Activated CD4-positive, alpha-beta memory T cell treated with anti-CD3 and anti-CD28 coated beads, Interleukin-2, amount 10 ng/mL, durations not matched to agents 7 days and 5 days (primary cell): ENCODE results near the gene ETF1. TPM values are rescaled to one million over a fixed set of nuclear protein-coding genes. Genes with fewer than 3 reads are reported as not detected.

Source experiments
- CTCF ChIA-PET: fragments of 350-600 bp; sonication (Branson Sonifier 250); formaldehyde crosslinking; loops from one replicate; lab custom pipeline; 2021; ENCODE audit warnings: antibody characterized with exemption, inconsistent platforms; lab: Charles Lee
- POLR2A ChIA-PET: fragments of 350-600 bp; sonication (Branson Sonifier 250); formaldehyde crosslinking; loops from one replicate; lab custom pipeline; 2021; ENCODE audit warnings: antibody characterized with exemption; lab: Charles Lee
- DNase-seq: peaks from one replicate; pipeline ENCODE4 v3.0.0-alpha.2; 2020
- H3K27ac Mint-ChIP-seq: one replicate; pipeline ENCODE4 v1.8.0; 2021; ENCODE audit warnings: mild to moderate bottlenecking, mixed read lengths
- H3K27me3 Mint-ChIP-seq: one replicate; pipeline ENCODE4 v1.8.0; 2021; ENCODE audit warnings: mixed read lengths
- H3K36me3 Mint-ChIP-seq: one replicate; pipeline ENCODE4 v1.8.0; 2021; ENCODE audit warnings: low read depth, mixed read lengths
- H3K4me1 Mint-ChIP-seq: one replicate; pipeline ENCODE4 v1.8.0; 2021; ENCODE audit warnings: mixed read lengths
- H3K4me3 Mint-ChIP-seq: one replicate; pipeline ENCODE4 v1.8.0; 2021; ENCODE audit warnings: mild to moderate bottlenecking, mixed read lengths
- H3K9me3 Mint-ChIP-seq: one replicate; pipeline ENCODE4 v1.8.0; 2021; ENCODE audit warnings: mixed read lengths
- total RNA-seq, 2 experiments: library from RNA; stranded (reverse); gene quantifications; one replicate each; pipeline ENCODE4 v1.2.3, GENCODE V29; 2021

The ETF1 gene
- total RNA-seq, 2 experiments from 2014 or later, result 77.5 to 81.7 TPM

DNA sequence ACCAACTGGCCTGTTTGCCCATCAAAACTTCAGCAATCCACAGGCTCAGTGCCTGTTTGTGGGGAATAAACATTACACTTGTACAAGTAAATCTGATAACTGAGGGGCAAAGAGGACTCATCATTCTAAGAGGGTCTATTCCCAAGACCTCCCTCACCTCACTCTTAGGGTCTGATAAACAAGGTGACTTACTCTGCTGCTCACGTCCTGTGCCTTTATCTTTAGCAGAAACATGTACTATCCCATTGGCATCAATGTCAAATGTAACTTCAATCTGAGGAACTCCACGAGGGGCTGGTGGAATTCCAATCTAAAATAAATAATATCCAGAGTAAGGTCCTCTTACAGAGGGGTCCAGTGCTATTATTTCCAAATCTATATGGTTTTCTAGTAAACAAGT is 14.6 kb upstream of the ETF1 start:
- peaks cover 81% of the 10 kb centered on the region for H3K36me3 Mint-ChIP-seq
- no peaks in the 10 kb centered on the region for H3K27me3 Mint-ChIP-seq
- no peak overlapping the region for H3K4me3 Mint-ChIP-seq
- ChIA-PET CTCF (interaction anchor here (1.7 kb wide), 1 partner anchor 10 kb away, joined by 4 read pairs; no protein-coding TSS in a partner anchor), POLR2A (interaction anchor here (1.4 to 2.1 kb wide), 2 partner anchors 10 to 14 kb away, joined by 4 to 9 read pairs; partner anchors contain the start of gene ETF1)
- H3K4me1 Mint-ChIP-seq, result peaks cover 15% of the 10 kb centered on the region
- no peaks in the 10 kb centered on the region for H3K9me3 Mint-ChIP-seq
- no peak for DNase-seq
- no peak overlapping the region for H3K27ac Mint-ChIP-seq

DNA sequence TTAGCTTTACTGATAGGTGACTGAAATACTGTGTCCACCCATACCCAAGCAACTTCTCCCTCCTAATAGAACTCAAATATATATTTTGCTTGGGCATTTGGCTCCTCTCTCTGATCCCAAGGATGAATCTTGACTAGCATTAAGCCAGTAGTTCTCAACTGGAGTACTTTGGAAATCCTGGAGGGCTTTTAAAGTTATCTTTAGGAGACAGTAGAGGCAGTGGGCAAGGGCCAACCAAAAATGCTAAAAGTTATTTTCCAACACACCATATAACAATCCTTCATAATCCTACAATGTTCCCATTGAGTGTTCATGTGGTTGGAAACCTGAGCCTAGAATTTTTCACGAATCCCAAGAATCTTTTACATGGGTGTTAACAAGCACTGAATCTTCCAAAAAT is 11.1 kb upstream of the ETF1 start:
- Mint-ChIP-seq H3K27me3 (no peaks in the 10 kb centered on the region), H3K9me3 (no peaks in the 10 kb centered on the region), H3K36me3 (peaks cover 67% of the 10 kb centered on the region), H3K4me3 (no peak overlapping the region), H3K27ac (no peak overlapping the region), H3K4me1 (peaks cover 3% of the 10 kb centered on the region)
- no peak for DNase-seq
- ChIA-PET CTCF (no interaction called here), POLR2A (interaction anchor here (1.2 to 5.3 kb wide), 2 partner anchors 11 kb away, joined by 3 to 55 read pairs; partner anchors contain the start of gene ETF1)

DNA sequence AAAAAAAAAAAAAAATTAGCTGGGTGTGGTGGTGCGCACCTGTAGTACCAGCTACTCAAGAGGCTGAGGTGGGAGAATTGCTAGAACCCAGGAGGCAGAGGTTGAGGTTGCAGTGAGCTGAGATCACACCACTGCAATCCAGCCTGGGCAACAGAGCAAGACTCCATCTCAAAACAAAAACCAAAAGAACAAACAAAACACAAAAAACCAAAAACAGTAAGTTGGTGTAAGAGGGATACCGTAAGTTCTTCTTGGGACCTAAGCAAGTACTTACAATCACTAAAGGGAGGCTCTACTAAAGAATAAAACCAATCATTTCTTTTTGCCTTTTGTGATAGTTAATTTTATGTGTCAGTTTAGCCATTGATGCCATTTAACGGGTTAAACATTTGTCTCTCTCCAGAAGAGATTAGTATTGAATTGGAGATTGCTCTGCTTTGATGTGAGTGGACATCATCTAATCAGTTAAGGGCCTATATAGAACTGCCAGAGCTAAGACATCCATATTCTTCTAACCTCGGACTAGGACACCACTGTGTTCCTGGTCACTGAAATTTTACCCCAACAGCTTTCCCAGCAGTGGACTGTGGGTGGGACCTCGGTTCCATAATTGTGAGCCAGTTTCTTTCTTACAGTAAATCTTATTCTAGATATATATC is 10.5 kb upstream of the ETF1 start:
- no peak for DNase-seq
- ChIA-PET POLR2A (interaction anchor here (0.5 to 5.3 kb wide), 5 partner anchors 9 to 608 kb away, joined by 3 to 55 read pairs (median 4); partner anchors contain the start of gene ETF1), CTCF (no interaction called here)
- no peaks in the 10 kb centered on the region for H3K27me3 Mint-ChIP-seq
- H3K36me3 Mint-ChIP-seq, result peaks cover 61% of the 10 kb centered on the region
- H3K4me3 Mint-ChIP-seq, result no peak overlapping the region
- H3K27ac Mint-ChIP-seq, result no peak overlapping the region
- H3K4me1 Mint-ChIP-seq, result peaks cover 5% of the 10 kb centered on the region
- H3K9me3 Mint-ChIP-seq, result no peaks in the 10 kb centered on the region

GRCh38 chr5:138552657-138553056 is 9.6 kb upstream of the ETF1 start:
- Mint-ChIP-seq H3K27me3 (no peaks in the 10 kb centered on the region), H3K27ac (peak overlapping the region; percentile 28), H3K4me3 (no peak overlapping the region), H3K9me3 (no peaks in the 10 kb centered on the region), H3K36me3 (peaks cover 52% of the 10 kb centered on the region), H3K4me1 (peaks cover 13% of the 10 kb centered on the region)
- CTCF ChIA-PET, result interaction anchor here (1.4 kb wide), 1 partner anchor 10 kb away, joined by 6 read pairs; the partner anchor contains the start of gene ETF1
- no peak for DNase-seq
- POLR2A ChIA-PET, result interaction anchor here (1.2 to 5.3 kb wide), 3 partner anchors 9 to 12 kb away, joined by 4 to 55 read pairs (median 5); partner anchors contain the start of gene ETF1

DNA sequence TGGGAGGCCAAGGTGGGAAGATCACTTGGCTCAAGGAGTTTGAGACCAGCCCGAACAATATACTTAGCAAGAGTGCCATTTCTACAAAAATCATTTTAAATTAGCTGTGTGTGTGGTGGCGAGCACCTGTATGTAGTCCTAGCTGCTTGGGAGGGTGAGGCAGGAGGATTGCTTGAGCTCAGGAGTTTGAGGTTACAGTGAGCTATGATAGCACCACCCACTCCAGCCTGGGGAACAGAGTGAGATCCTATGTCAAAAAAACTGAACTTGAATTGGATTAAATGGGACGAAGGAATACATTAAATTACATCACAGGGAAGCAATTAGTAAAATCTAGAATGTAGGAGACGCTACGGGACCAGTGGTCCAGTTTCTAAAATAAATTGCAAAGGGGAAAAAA is 6.4 kb upstream of the ETF1 start:
- no peaks in the 10 kb centered on the region for H3K27me3 Mint-ChIP-seq
- no peak overlapping the region for H3K4me3 Mint-ChIP-seq
- H3K36me3 Mint-ChIP-seq, result peaks cover 27% of the 10 kb centered on the region
- DNase-seq, result no peak
- no peaks in the 10 kb centered on the region for H3K9me3 Mint-ChIP-seq
- peaks cover 34% of the 10 kb centered on the region for H3K4me1 Mint-ChIP-seq
- POLR2A ChIA-PET, result no interaction called here
- CTCF ChIA-PET, result interaction anchor here (0.7 to 2.9 kb wide), 3 partner anchors 19 to 513 kb away, joined by 3 to 15 read pairs (median 5); no protein-coding TSS in a partner anchor
- H3K27ac Mint-ChIP-seq, result no peak overlapping the region

- POLR2A ChIA-PET, result interaction anchor here (3.1 kb wide), 1 partner anchor 29 kb away, joined by 14 read pairs; the partner anchor contains the start of gene HSPA9
- H3K36me3 Mint-ChIP-seq, result peaks cover 15% of the 10 kb centered on the region
- H3K4me1 Mint-ChIP-seq, result peaks cover 48% of the 10 kb centered on the region
- CTCF ChIA-PET, result no interaction called here
- DNase-seq, result no peak
- no peaks in the 10 kb centered on the region for H3K9me3 Mint-ChIP-seq
- H3K27ac Mint-ChIP-seq, result peak overlapping the region; percentile 33
- no peak overlapping the region for H3K4me3 Mint-ChIP-seq
- no peaks in the 10 kb centered on the region for H3K27me3 Mint-ChIP-seq
These were observed 3.0 kb upstream of the ETF1 start for GRCh38 chr5:138545919-138546562.

GRCh38 chr5:138544181-138545134 is 1.4 kb upstream of the ETF1 start:
- H3K4me1 Mint-ChIP-seq, result peaks cover 63% of the 10 kb centered on the region
- peaks cover 21% of the 10 kb centered on the region for H3K36me3 Mint-ChIP-seq
- CTCF ChIA-PET, result interaction anchor here (0.5 to 3.3 kb wide), 10 partner anchors 21 to 1026 kb away, joined by 3 to 25 read pairs (median 6); partner anchors contain the start of genes CDC25C, EGR1, HSPA9 and KDM3B

DNA sequence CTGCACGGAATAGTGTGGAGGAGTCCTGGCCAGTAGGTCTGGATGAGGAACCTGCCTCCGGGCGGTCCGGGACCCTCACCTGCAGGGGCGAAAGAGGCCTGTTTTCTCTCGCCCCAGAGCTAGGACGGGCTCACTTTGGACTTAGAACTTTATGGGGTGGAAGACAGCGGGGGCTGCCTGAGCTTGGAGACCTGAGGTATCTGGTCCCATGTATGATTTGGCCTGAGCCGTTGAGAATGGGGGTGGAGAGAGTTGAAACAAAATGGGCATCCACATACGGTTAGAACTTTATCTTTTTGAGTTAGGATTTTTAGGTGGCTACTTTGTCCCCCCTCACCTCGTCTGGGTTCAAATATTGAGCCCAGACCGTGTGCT is 681 bp upstream of the ETF1 start:
- Mint-ChIP-seq H3K27ac (peak overlapping the region; percentile 99), H3K4me1 (peaks cover 67% of the 10 kb centered on the region), H3K9me3 (no peaks in the 10 kb centered on the region), H3K36me3 (peaks cover 27% of the 10 kb centered on the region), H3K4me3 (peak overlapping the region; percentile 96), H3K27me3 (no peaks in the 10 kb centered on the region)
- no peak for DNase-seq
- CTCF ChIA-PET, result interaction anchor here (0.6 to 3.3 kb wide), 13 partner anchors 8 to 798 kb away, joined by 3 to 25 read pairs (median 6); partner anchors contain the start of genes CDC23, CDC25C, EGR1 and HSPA9
- POLR2A ChIA-PET, result interaction anchor here (0.7 to 4.3 kb wide), 32 partner anchors 10 to 1019 kb away, joined by 3 to 109 read pairs (median 9); partner anchors contain the start of genes BRD8, CDC25C, EGR1 and FAM53C

More at GRCh38 chr5:138544181-138545134, 1.4 kb upstream of the ETF1 start:
- Mint-ChIP-seq H3K27ac (peak overlapping the region; percentile 99), H3K4me3 (peak overlapping the region; percentile 96), H3K27me3 (no peaks in the 10 kb centered on the region), H3K9me3 (no peaks in the 10 kb centered on the region)
- DNase-seq, result peak; percentile 25
- POLR2A ChIA-PET, result interaction anchor here (0.9 to 4.3 kb wide), 26 partner anchors 9 to 870 kb away, joined by 3 to 109 read pairs (median 9); partner anchors contain the start of genes BRD8, CDC25C, EGR1 and FAM53C

- Mint-ChIP-seq H3K27ac (peak overlapping the region; percentile 99), H3K36me3 (peaks cover 31% of the 10 kb centered on the region), H3K9me3 (no peaks in the 10 kb centered on the region), H3K4me3 (peak overlapping the region; percentile 96), H3K27me3 (no peaks in the 10 kb centered on the region), H3K4me1 (peaks cover 59% of the 10 kb centered on the region)
- POLR2A ChIA-PET, result interaction anchor here (0.7 to 4.3 kb wide), 32 partner anchors 9 to 881 kb away, joined by 3 to 109 read pairs (median 9); partner anchors contain the start of genes BRD8, CDC25C, EGR1 and FAM53C
- CTCF ChIA-PET, result interaction anchor here (0.7 to 3.3 kb wide), 12 partner anchors 10 to 799 kb away, joined by 3 to 25 read pairs (median 6); partner anchors contain the start of genes CDC23, EGR1, HSPA9 and KDM3B
- peak; percentile 26 for DNase-seq
These were observed 668 bp downstream of the ETF1 start for GRCh38 chr5:138542180-138542955.

- H3K27ac Mint-ChIP-seq, result peak overlapping the region; percentile 99
- POLR2A ChIA-PET, result interaction anchor here (0.7 to 4.3 kb wide), 12 partner anchors 12 to 204 kb away, joined by 3 to 109 read pairs (median 13); partner anchors contain the start of genes EGR1, FAM53C, HSPA9 and KDM3B
- peaks cover 33% of the 10 kb centered on the region for H3K36me3 Mint-ChIP-seq
- peak overlapping the region; percentile 96 for H3K4me3 Mint-ChIP-seq
- peaks cover 64% of the 10 kb centered on the region for H3K4me1 Mint-ChIP-seq
- H3K9me3 Mint-ChIP-seq, result no peaks in the 10 kb centered on the region
- H3K27me3 Mint-ChIP-seq, result no peaks in the 10 kb centered on the region
- no peak for DNase-seq
- CTCF ChIA-PET, result interaction anchor here (0.7 to 3.3 kb wide), 6 partner anchors 10 to 732 kb away, joined by 3 to 25 read pairs (median 6); partner anchors contain the start of genes HSPA9 and KDM3B
These were observed 1.4 kb downstream of the ETF1 start for GRCh38 chr5:138541511-138542179.
